GM19372 (cell line): ENCODE results near the gene LRRC55.

Experiments
- ATAC-seq: cut with Tn5 transposase; IDR thresholded peaks from one replicate; pipeline ENCODE4 v1.9.1; 2021; ENCODE audit warnings: mild to moderate bottlenecking, low read depth, moderate library complexity; ENCODE audit not compliant: unreplicated experiment

The LRRC55 gene

GRCh38 chr11:57231539-57232253 is 49.9 kb downstream of the LRRC55 start:
- ATAC-seq, result no peak

- ATAC-seq, result no peak
Observed at GRCh38 chr11:57233702-57234101, 51.9 kb downstream of the LRRC55 start.

GRCh38 chr11:57235761-57236703 is 54.3 kb downstream of the LRRC55 start:
- ATAC-seq, result no peak

DNA sequence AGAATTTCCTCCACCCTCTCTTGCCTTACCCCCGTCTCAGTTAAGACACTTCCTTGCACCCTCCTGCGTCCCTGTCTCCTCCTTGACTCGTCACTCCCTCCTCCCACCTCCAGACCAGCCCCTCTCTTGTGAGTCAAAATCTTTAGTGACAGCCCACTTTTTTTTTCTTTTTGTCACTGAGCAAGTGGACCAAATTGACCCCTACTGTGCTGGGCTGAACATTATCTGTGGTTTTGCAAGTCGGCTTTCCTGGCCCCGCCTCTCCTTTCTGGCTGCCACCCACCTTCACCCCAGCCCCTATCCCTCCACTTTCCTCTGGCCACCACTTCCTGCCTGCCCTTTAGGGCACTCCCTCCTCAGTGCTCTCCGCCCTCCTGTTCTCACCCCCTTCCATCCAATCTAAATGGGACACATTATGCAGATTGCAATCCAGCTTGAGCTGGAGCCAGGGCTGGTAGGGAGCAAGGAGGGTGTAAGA is 55.5 kb downstream of the LRRC55 start, which contains the start of gene APLNR:
TSS of gene APLNR (minus strand) at position 47 of the 478 bp plus-strand sequence. CDS start 246 bp downstream, outside the sequence.
- ATAC-seq, result no peak

DNA sequence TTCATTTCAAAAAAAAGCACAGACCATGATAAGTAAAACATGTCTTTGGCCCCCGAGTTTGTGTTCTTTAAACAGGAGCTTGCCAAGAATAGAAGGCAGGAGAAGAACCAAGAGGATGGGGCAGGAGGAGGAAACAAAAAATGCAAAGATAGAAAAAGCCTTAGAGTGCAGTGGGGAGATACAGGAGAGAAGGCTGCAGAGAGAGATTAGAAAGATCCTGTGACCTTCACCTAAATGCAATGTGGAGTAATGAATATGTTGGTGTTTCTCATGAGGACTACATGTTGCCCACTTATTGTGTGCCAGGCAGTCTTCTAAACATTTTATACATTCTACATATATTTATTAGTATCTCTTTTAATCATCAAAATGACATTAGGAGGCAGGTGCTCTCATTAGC is 57.6 kb downstream of the LRRC55 start:
- no peak for ATAC-seq

DNA sequence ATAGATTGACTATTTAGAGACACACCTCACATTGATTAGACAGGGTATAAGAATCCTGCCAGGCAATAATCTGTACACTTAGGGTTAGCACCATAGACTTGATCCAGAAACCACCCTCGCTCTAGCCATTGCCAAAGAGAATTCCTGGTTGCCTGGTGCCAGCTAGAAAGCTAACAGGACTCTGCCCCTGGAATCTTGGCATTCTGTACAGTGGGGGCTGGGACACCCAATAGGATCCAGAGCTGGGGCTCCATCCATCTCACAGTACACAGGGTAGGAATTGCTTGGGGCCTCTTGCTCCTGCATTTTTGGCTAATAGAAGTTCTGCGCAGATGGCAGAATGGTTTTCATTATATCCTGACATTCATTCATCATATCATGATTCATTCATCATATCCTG is 58.3 kb downstream of the LRRC55 start:
- ATAC-seq, result no peak

DNA sequence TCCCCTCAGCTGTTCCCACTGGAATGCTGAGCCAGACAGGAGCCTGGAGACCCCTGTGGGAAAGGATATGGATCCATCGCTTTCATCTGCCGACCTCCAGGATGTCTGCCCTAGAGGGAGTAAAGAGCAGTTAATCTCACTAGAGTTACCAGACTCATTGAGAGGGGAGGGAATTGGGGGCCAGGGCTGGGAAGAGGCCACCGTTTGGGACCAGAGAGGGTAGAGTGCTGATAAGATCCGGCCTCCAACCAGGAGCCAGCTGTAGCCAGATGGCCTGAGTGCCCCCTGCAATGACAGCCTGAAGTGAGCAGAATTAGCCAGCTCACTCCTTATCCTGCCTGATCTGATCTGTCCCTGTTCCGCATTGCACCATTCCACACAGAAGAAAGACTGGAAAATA is 59.0 kb downstream of the LRRC55 start:
- no peak for ATAC-seq
